ENCODE data around the gene SLC35G2.

- TF ChIP-seq YY1 (IDR thresholded peaks at IDR 0.05; ENCODE audit: insufficient read depth, insufficient read length): no peak
- TF ChIP-seq ZNF274 (IDR thresholded peaks at IDR 0.05; ENCODE audit: low read depth, low read length): no peak
- no peak for TF ChIP-seq SUZ12 (IDR thresholded peaks at IDR 0.05; ENCODE audit: extremely low read depth, insufficient read depth, insufficient read length)
These were observed 17.0 kb downstream of the SLC35G2 start for GRCh38 chr3:136835813-136836510.

All from NT2/D1 (cell line).